Liver (tissue), 9 donors: ENCODE measurements around the gene PLA1A. TPM values are rescaled to one million over a fixed set of nuclear protein-coding genes. Genes with fewer than 3 reads are reported as not detected.

Experiments
- DNase-seq: peaks from one replicate; pipeline ENCODE4 v3.0.0-alpha.2; 2017; ENCODE audit warnings: low spot score
- H3K27ac ChIP-seq, 2 donors: one replicate each; pipeline ENCODE4 v1.7.0; 2013; ENCODE audit warnings: inconsistent platforms in 2 of 2, low read length in 2 of 2, control low read depth in 1 of 2, low read depth in 1 of 2, mild to moderate bottlenecking in 1 of 2
- H3K27me3 ChIP-seq, 4 donors: one replicate each; pipeline versions ENCODE4 v1.6.1 to v1.7.0; 2013; ENCODE audit warnings: low read length in 3 of 4, inconsistent platforms in 1 of 4, mild to moderate bottlenecking in 1 of 4, moderate library complexity in 1 of 4; ENCODE audit not compliant: control insufficient read depth in 4 of 4, insufficient read depth in 4 of 4
- H3K36me3 ChIP-seq, 4 donors: one replicate each; pipeline versions ENCODE4 v1.6.1 to v1.7.0; 2013; ENCODE audit warnings: low read length in 3 of 4, mild to moderate bottlenecking in 3 of 4, low read depth in 1 of 4, moderate library complexity in 1 of 4; ENCODE audit not compliant: control insufficient read depth in 4 of 4, insufficient read depth in 3 of 4
- H3K4me1 ChIP-seq, 4 donors: one replicate each; pipeline versions ENCODE4 v1.6.1 to v1.7.0; 2013; ENCODE audit warnings: low read length in 3 of 4, mild to moderate bottlenecking in 3 of 4, moderate library complexity in 1 of 4; ENCODE audit not compliant: control insufficient read depth in 4 of 4, insufficient read depth in 4 of 4
- H3K4me3 ChIP-seq, 3 donors: one replicate each; pipeline versions ENCODE4 v1.6.1 to v1.7.0; 2013; ENCODE audit warnings: low read length in 3 of 3, control low read depth in 1 of 3, low read depth in 1 of 3, mild to moderate bottlenecking in 1 of 3
- H3K9ac ChIP-seq, 2 donors: one replicate each; pipeline ENCODE4 v1.7.0; 2013; ENCODE audit warnings: low read length in 2 of 2, mild to moderate bottlenecking in 2 of 2, moderate library complexity in 2 of 2, control low read depth in 1 of 2, low read depth in 1 of 2
- H3K9me3 ChIP-seq, 4 donors: one replicate each; pipeline versions ENCODE4 v1.6.1 to v1.7.0; 2013; ENCODE audit warnings: low read length in 3 of 4; ENCODE audit not compliant: control insufficient read depth in 4 of 4
- ATF3 ChIP-seq: IDR thresholded peaks from 2 replicates; pipeline ENCODE4 v1.6.1; 2016; ENCODE audit warnings: antibody characterized with exemption
- CTCF ChIP-seq: fragments of 150-350 bp; IDR thresholded peaks from 2 replicates; pipeline ENCODE4 v1.5.1; 2017; ENCODE audit warnings: improper control_type of control experiment, low read depth, low read length; ENCODE audit not compliant: missing input control
- EGR1 ChIP-seq, 2 donors: IDR thresholded peaks; 2 replicates each; pipeline ENCODE4 v1.6.1; 2016 to 2018; ENCODE audit warnings: antibody characterized with exemption in 2 of 2, low read depth in 2 of 2
- FOXA1 ChIP-seq: IDR thresholded peaks from 2 replicates; pipeline ENCODE4 v1.6.1; 2016; ENCODE audit warnings: antibody characterized with exemption
- FOXA2 ChIP-seq: IDR thresholded peaks from 2 replicates; pipeline ENCODE4 v1.6.1; 2016; ENCODE audit warnings: antibody characterized with exemption
- GABPA ChIP-seq, 2 donors: IDR thresholded peaks in 1 of 2; conservative IDR thresholded peaks in 1 of 2; 2 replicates each; pipeline ENCODE4 v1.6.1; 2016; ENCODE audit warnings: antibody characterized with exemption in 2 of 2, mild to moderate bottlenecking in 1 of 2, moderate library complexity in 1 of 2
- HNF4A ChIP-seq, 2 donors: conservative IDR thresholded peaks; 2 replicates each; pipeline ENCODE4 v1.6.1; 2016; ENCODE audit warnings: antibody characterized with exemption in 2 of 2, mild to moderate bottlenecking in 2 of 2
- HNF4G ChIP-seq: IDR thresholded peaks from 2 replicates; pipeline ENCODE4 v1.6.1; 2016; ENCODE audit warnings: antibody characterized with exemption
- JUND ChIP-seq, 2 donors: IDR thresholded peaks; 2 replicates each; pipeline ENCODE4 v1.6.1; 2016; ENCODE audit warnings: antibody characterized with exemption in 2 of 2
- MAX ChIP-seq: IDR thresholded peaks from 2 replicates; pipeline ENCODE4 v1.6.1; 2016; ENCODE audit warnings: antibody characterized with exemption
- NR2F2 ChIP-seq: IDR thresholded peaks from 2 replicates; pipeline ENCODE4 v1.6.1; 2016; ENCODE audit warnings: antibody characterized with exemption
- RAD21 ChIP-seq, 2 donors: IDR thresholded peaks; 2 replicates each; pipeline ENCODE4 v1.6.1; 2016; ENCODE audit warnings: antibody characterized with exemption in 2 of 2, mild to moderate bottlenecking in 2 of 2
- REST ChIP-seq: IDR thresholded peaks from 2 replicates; pipeline ENCODE4 v1.6.1; 2016; ENCODE audit warnings: antibody characterized with exemption, mild to moderate bottlenecking
- RXRA ChIP-seq, 2 donors: IDR thresholded peaks; 2 replicates each; pipeline ENCODE4 v1.6.1; 2017 to 2018; ENCODE audit warnings: antibody characterized with exemption in 2 of 2, mild to moderate bottlenecking in 1 of 2
- SP1 ChIP-seq: IDR thresholded peaks from 2 replicates; pipeline ENCODE4 v1.6.1; 2018; ENCODE audit warnings: antibody characterized with exemption, mild to moderate bottlenecking
- TAF1 ChIP-seq: conservative IDR thresholded peaks from 2 replicates; pipeline ENCODE4 v1.6.1; 2016; ENCODE audit warnings: antibody characterized with exemption, mild to moderate bottlenecking
- YY1 ChIP-seq: IDR thresholded peaks from 2 replicates; pipeline ENCODE4 v1.6.1; 2016; ENCODE audit warnings: antibody characterized with exemption, mild to moderate bottlenecking
- ZBTB33 ChIP-seq: IDR thresholded peaks from 2 replicates; pipeline ENCODE4 v1.6.1; 2016; ENCODE audit warnings: antibody characterized with exemption
- WGBS: extraction: QIAGEN DNeasy Blood & Tissue Kit; methylation state at CpG from one replicate; pipeline ENCODE4 v1.1.7; 2013; 5-methylcytosine and 5-hydroxymethylcytosine counted together
- polyA plus RNA-seq, 2 donors: library from polyadenylated mRNA; stranded (reverse) in 1 of 2; unstranded in 1 of 2; fragments of 200-250 nt in 1 of 2; fragments of >200 nt in 1 of 2; fragmentation: Nextera tagmentation in 1 of 2; extraction: Ambion mirVana in 1 of 2; gene quantifications; one replicate each; pipeline versions ENCODE4 v1.2.1 to v1.2.3, GENCODE V29; 2013 to 2015
- total RNA-seq, 2 donors: library from RNA; depleted of rRNA; stranded (reverse); fragments of >200 nt; gene quantifications; one replicate each; pipeline ENCODE4 v1.2.3, GENCODE V29; 2014
- donor health status: healthy.
- donor health status: healthy.
- donor health status: healthy.
- donor health status: healthy.
- donor health status: healthy.

Gene PLA1A
- total and polyA plus RNA-seq, 4 donors = 6.0 to 63.9 (median 33.0) TPM

GRCh38 chr3:119555309-119555735 lies 42.4 kb upstream of the PLA1A start:
- Histone ChIP-seq H3K36me3 (no peaks in the 10 kb centered on the region), H3K4me3 (no peak overlapping the region), H3K9ac (no peak overlapping the region), H3K27me3 (no peaks in the 10 kb centered on the region), H3K4me1 (peaks cover 0 to 1% (median 0%) of the 10 kb centered on the region in 4 donors), H3K27ac (no peak overlapping the region), H3K9me3 (no peaks in the 10 kb centered on the region)
- no peak for DNase-seq
- no peak for TF ChIP-seq SP1
- no peak for TF ChIP-seq TAF1
- no peak for TF ChIP-seq HNF4A (conservative IDR thresholded peaks at IDR 0.05)
- TF ChIP-seq YY1 = no peak
- no peak for TF ChIP-seq FOXA1
- no peak for TF ChIP-seq NR2F2
- TF ChIP-seq JUND (IDR thresholded peaks at IDR 0.05) = no peak
- TF ChIP-seq GABPA (IDR thresholded peaks at IDR 0.05 in 1 of 2, conservative IDR thresholded peaks at IDR 0.05 in 1 of 2) = no peak
- TF ChIP-seq FOXA2 = no peak
- TF ChIP-seq RXRA (IDR thresholded peaks at IDR 0.05) = no peak
- TF ChIP-seq EGR1 (IDR thresholded peaks at IDR 0.05; ENCODE audit: low read depth in 2 of 2) = no peak
- TF ChIP-seq MAX = no peak
- TF ChIP-seq RAD21 (IDR thresholded peaks at IDR 0.05) = no peak
- no peak for TF ChIP-seq ATF3
- no peak for TF ChIP-seq ZBTB33
- TF ChIP-seq CTCF = no peak
- TF ChIP-seq HNF4G = no peak
- no peak for TF ChIP-seq REST
- WGBS = 62% methylated on average over 4 of the region's 4 CpGs
